K562 (cell line): ENCODE measurements around the gene EDDM3A. TPM values are rescaled to one million over a fixed set of nuclear protein-coding genes. Genes with fewer than 3 reads are reported as not detected.

ENCODE experiments used
- ARID1B ChIP-seq: fragments of 450-650 bp; IDR thresholded peaks from 2 replicates; pipeline ENCODE4 v1.6.1; 2016; ENCODE audit warnings: antibody characterized with exemption, mild to moderate bottlenecking, inconsistent platforms
- CBFA2T3 ChIP-seq: fragments of 450-650 bp; IDR thresholded peaks from 2 replicates; pipeline ENCODE4 v1.6.1; 2017
- ESRRA ChIP-seq: fragments of 450-650 bp; IDR thresholded peaks from 2 replicates; pipeline ENCODE4 v1.6.1; 2014; ENCODE audit warnings: low read depth, mild to moderate bottlenecking, moderate library complexity, borderline replicate concordance
- FOSL1 ChIP-seq: fragments of 200-800 bp; sonication (Bioruptor generic); conservative IDR thresholded peaks from 2 replicates; pipeline ENCODE4 v1.6.1; 2016; ENCODE audit warnings: missing genetic modification characterization, missing compliant biosample characterization
- HDAC2 ChIP-seq: fragments of 450-650 bp; IDR thresholded peaks from 2 replicates; pipeline ENCODE4 v1.6.1; 2016; ENCODE audit warnings: mild to moderate bottlenecking
- KDM1A ChIP-seq, 2 experiments: fragments of 450-650 bp; IDR thresholded peaks; 2 replicates each; pipeline ENCODE4 v1.6.1; 2016; ENCODE audit warnings: mild to moderate bottlenecking in 2 of 2
- PCBP2 ChIP-seq: fragments of 200-400 bp; formaldehyde crosslinking; IDR thresholded peaks from 2 replicates; pipeline ENCODE4 v1.6.1; 2018; ENCODE audit warnings: low read length, low read depth, mild to moderate bottlenecking, moderate library complexity; ENCODE audit not compliant: poor library complexity, severe bottlenecking
- ZC3H4 ChIP-seq: sonication (generic); formaldehyde crosslinking; IDR thresholded peaks from 2 replicates; pipeline ENCODE4 v1.9.0; 2021; ENCODE audit warnings: missing genetic modification reagents, borderline replicate concordance
- ZNF24 ChIP-seq: fragments of 450-650 bp; IDR thresholded peaks from 2 replicates; pipeline ENCODE4 v1.6.1; 2016
- polyA plus RNA-seq, 8 experiments: library from polyadenylated mRNA; depleted of rRNA in 4 of 8; stranded (reverse) in 5 of 8; unstranded in 3 of 8; fragments of >200 nt; fragmentation: Nextera tagmentation in 2 of 8; fragmentation: Illumina TruSeq in 1 of 8; extraction: Ambion mirVana in 2 of 8; extraction: Trizol in 1 of 8; gene quantifications; 2 replicates each; pipeline versions ENCODE4 v1.2.1 to v1.2.3, GENCODE V29; 2011 to 2014; ENCODE audit warnings: inconsistent platforms in 1 of 8, missing spikeins in 1 of 8
- total RNA-seq, 7 experiments: library from RNA; depleted of rRNA in 6 of 7; stranded (reverse); fragments of >200 nt in 6 of 7; fragmentation: Illumina TruSeq in 2 of 7; extraction: Trizol in 2 of 7; gene quantifications; 2 replicates each; pipeline versions ENCODE4 v1.2.1 to v1.2.3, GENCODE V29; 2011 to 2021; ENCODE audit warnings: low replicate concordance in 1 of 7
- TF ChIP-seq, protein P1 (sequence below), 2 experiments: fragments of 200-800 bp in 1 of 2; sonication (Bioruptor generic) in 1 of 2; sonication (generic) in 1 of 2; formaldehyde crosslinking in 1 of 2; IDR thresholded peaks in 1 of 2; conservative IDR thresholded peaks in 1 of 2; 2 replicates each; pipeline versions ENCODE4 v1.5.0 to v1.6.1; 2016 to 2020; ENCODE audit warnings: missing compliant biosample characterization in 1 of 2, missing genetic modification characterization in 1 of 2, missing genetic modification reagents in 1 of 2
- TF ChIP-seq, protein P2 (sequence below), 3 experiments: IDR thresholded peaks in 2 of 3; conservative IDR thresholded peaks in 1 of 3; 2 replicates each; pipeline ENCODE4 v1.5.1; 2011 to 2012; ENCODE audit warnings: low read length in 3 of 3, mild to moderate bottlenecking in 3 of 3, control low read depth in 2 of 3, improper control_type of control experiment in 1 of 3, inconsistent platforms in 1 of 3, low read depth in 1 of 3, mixed read lengths in 1 of 3, moderate library complexity in 1 of 3; ENCODE audit not compliant: insufficient read depth in 2 of 3
- TF ChIP-seq, protein P3 (sequence below): fragments of 250-450 bp; sonication (Bioruptor Pico); IDR thresholded peaks from 2 replicates; pipeline ENCODE4 v1.4.0; 2020; ENCODE audit warnings: mild to moderate bottlenecking
- TF ChIP-seq, protein P4 (sequence below), 2 experiments: fragments of 450-650 bp; formaldehyde crosslinking in 1 of 2; IDR thresholded peaks; 2 replicates each; pipeline versions ENCODE4 v1.4.0 to v1.6.1; 2014 to 2020; ENCODE audit warnings: mild to moderate bottlenecking in 2 of 2, borderline replicate concordance in 1 of 2, low read depth in 1 of 2

The EDDM3A gene
- total and polyA plus RNA-seq, 9 of the 15 experiments (the other 6 are each of a cell fraction or from before 2014, with no cell fraction given) = not detected

DNA sequence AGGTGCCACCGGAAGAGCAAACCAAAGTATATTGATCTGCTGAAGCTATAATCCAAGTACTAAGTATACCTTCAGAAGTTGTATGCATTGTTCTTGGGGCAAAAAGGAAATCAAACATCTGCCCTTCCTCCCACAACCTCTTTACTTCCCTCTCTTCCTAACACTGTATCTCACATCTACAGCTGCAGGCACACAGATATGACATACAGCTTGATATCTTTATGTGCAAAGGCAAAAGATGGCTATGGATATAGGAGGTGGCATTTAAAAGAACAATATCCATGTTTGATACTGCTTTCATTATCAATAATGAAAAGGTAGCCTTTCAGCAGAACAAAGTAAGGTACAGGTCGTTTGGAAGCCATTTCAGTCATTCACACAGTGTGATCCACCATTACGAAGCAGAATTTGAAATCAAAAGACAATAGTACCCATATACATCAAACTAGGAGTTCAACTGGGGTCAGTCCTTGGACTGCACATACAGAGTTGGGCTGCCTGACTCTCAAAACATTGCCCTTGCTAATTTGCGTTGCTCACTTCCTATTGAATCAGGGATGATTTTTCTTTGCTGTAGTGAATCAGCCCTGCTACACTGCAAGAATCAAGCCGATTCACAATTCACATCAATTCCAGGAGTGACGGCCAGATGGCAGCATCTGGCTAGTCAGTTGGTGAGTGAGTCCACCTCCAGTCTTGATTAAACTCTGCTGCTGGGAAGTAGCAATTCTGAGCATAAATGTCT, 48.2 kb upstream of the EDDM3A start (continued):
- TF ChIP-seq, protein P1, sequence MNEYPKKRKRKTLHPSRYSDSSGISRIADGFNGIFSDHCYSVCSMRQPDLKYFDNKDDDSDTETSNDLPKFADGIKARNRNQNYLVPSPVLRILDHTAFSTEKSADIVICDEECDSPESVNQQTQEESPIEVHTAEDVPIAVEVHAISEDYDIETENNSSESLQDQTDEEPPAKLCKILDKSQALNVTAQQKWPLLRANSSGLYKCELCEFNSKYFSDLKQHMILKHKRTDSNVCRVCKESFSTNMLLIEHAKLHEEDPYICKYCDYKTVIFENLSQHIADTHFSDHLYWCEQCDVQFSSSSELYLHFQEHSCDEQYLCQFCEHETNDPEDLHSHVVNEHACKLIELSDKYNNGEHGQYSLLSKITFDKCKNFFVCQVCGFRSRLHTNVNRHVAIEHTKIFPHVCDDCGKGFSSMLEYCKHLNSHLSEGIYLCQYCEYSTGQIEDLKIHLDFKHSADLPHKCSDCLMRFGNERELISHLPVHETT (CRISPR knock-in tag; conservative IDR thresholded peaks at IDR 0.05 in 1 of 2, IDR thresholded peaks at IDR 0.05 in 1 of 2) = no peak
- TF ChIP-seq ESRRA (no peak), ZC3H4 (no peak), ZNF24 (no peak), PCBP2 (no peak), FOSL1 (no peak), CBFA2T3 (peak; percentile 80), KDM1A (IDR thresholded peaks at IDR 0.05) (peak in 1 of 2 experiments; percentile 19; a peak in 1 of 4 replicates), ARID1B (peak; percentile 84), HDAC2 (0 out of 2 replicates have a peak, but pooled peaks have one; percentile 22)
- TF ChIP-seq, protein P2, sequence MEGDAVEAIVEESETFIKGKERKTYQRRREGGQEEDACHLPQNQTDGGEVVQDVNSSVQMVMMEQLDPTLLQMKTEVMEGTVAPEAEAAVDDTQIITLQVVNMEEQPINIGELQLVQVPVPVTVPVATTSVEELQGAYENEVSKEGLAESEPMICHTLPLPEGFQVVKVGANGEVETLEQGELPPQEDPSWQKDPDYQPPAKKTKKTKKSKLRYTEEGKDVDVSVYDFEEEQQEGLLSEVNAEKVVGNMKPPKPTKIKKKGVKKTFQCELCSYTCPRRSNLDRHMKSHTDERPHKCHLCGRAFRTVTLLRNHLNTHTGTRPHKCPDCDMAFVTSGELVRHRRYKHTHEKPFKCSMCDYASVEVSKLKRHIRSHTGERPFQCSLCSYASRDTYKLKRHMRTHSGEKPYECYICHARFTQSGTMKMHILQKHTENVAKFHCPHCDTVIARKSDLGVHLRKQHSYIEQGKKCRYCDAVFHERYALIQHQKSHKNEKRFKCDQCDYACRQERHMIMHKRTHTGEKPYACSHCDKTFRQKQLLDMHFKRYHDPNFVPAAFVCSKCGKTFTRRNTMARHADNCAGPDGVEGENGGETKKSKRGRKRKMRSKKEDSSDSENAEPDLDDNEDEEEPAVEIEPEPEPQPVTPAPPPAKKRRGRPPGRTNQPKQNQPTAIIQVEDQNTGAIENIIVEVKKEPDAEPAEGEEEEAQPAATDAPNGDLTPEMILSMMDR (IDR thresholded peaks at IDR 0.05 in 2 of 3, conservative IDR thresholded peaks at IDR 0.05 in 1 of 3; ENCODE audit: insufficient read depth in 2 of 3, low read depth in 1 of 3, low read length in 3 of 3) = peak; percentile 77 to 89 (median 80)
- TF ChIP-seq, protein P3, sequence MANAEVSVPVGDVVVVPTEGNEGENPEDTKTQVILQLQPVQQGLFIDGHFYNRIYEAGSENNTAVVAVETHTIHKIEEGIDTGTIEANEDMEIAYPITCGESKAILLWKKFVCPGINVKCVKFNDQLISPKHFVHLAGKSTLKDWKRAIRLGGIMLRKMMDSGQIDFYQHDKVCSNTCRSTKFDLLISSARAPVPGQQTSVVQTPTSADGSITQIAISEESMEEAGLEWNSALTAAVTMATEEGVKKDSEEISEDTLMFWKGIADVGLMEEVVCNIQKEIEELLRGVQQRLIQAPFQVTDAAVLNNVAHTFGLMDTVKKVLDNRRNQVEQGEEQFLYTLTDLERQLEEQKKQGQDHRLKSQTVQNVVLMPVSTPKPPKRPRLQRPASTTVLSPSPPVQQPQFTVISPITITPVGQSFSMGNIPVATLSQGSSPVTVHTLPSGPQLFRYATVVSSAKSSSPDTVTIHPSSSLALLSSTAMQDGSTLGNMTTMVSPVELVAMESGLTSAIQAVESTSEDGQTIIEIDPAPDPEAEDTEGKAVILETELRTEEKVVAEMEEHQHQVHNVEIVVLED (CRISPR knock-in tag) = no peak
- TF ChIP-seq, protein P4, sequence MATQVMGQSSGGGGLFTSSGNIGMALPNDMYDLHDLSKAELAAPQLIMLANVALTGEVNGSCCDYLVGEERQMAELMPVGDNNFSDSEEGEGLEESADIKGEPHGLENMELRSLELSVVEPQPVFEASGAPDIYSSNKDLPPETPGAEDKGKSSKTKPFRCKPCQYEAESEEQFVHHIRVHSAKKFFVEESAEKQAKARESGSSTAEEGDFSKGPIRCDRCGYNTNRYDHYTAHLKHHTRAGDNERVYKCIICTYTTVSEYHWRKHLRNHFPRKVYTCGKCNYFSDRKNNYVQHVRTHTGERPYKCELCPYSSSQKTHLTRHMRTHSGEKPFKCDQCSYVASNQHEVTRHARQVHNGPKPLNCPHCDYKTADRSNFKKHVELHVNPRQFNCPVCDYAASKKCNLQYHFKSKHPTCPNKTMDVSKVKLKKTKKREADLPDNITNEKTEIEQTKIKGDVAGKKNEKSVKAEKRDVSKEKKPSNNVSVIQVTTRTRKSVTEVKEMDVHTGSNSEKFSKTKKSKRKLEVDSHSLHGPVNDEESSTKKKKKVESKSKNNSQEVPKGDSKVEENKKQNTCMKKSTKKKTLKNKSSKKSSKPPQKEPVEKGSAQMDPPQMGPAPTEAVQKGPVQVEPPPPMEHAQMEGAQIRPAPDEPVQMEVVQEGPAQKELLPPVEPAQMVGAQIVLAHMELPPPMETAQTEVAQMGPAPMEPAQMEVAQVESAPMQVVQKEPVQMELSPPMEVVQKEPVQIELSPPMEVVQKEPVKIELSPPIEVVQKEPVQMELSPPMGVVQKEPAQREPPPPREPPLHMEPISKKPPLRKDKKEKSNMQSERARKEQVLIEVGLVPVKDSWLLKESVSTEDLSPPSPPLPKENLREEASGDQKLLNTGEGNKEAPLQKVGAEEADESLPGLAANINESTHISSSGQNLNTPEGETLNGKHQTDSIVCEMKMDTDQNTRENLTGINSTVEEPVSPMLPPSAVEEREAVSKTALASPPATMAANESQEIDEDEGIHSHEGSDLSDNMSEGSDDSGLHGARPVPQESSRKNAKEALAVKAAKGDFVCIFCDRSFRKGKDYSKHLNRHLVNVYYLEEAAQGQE (IDR thresholded peaks at IDR 0.05; ENCODE audit: borderline replicate concordance) = peak; percentile 89
- TF ChIP-seq, protein P4 (CRISPR knock-in tag; IDR thresholded peaks at IDR 0.05; ENCODE audit: low read depth) = no peak
